Right atrium auricular region (tissue), 2 donors: ENCODE results near the gene LAD1. TPM values are rescaled to one million over a fixed set of nuclear protein-coding genes. Genes with fewer than 3 reads are reported as not detected.

Source experiments
- DNase-seq: peaks from one replicate; pipeline ENCODE4 v3.0.0-alpha.2; 2019; ENCODE audit warnings: low spot score
- H3K27ac ChIP-seq, 2 donors: fragments of 200-600 bp; sonication (generic); 1 replicate in 1 of 2; 2 replicates in 1 of 2; pipeline ENCODE4 v1.5.1; 2016 to 2019
- H3K27me3 ChIP-seq, 2 donors: fragments of 200-600 bp; sonication (generic); one replicate each; pipeline versions ENCODE4 v1.5.1 to v1.6.0; 2017 to 2019
- H3K36me3 ChIP-seq: fragments of 200-600 bp; sonication (generic); one replicate; pipeline ENCODE4 v1.5.1; 2016
- H3K4me1 ChIP-seq, 2 donors: fragments of 200-600 bp; sonication (generic); one replicate each; pipeline versions ENCODE4 v1.5.1 to v1.6.0; 2017 to 2019
- H3K4me3 ChIP-seq, 2 donors: fragments of 200-600 bp; sonication (generic); 1 replicate in 1 of 2; 2 replicates in 1 of 2; pipeline ENCODE4 v1.5.1; 2017 to 2019; ENCODE audit warnings: mild to moderate bottlenecking in 1 of 2, moderate library complexity in 1 of 2
- H3K9me3 ChIP-seq, 2 donors: fragments of 200-600 bp; sonication (generic); one replicate each; pipeline ENCODE4 v1.5.1; 2019
- CTCF ChIP-seq, 2 donors: fragments of 200-600 bp; sonication (generic); IDR thresholded peaks; one replicate each; pipeline ENCODE4 v1.5.1; 2019; ENCODE audit warnings: antibody characterized with exemption in 2 of 2
- total RNA-seq, 2 donors: library from RNA; depleted of rRNA; stranded (reverse); fragments of >200 nt; gene quantifications; one replicate each; pipeline ENCODE4 v1.1.0, GENCODE V29; 2016

LAD1 gene
- total RNA-seq, 2 donors from 2014 or later, result 1.4 to 8.8 TPM

GRCh38 chr1:201397675-201398074, 1.4 kb downstream of the LAD1 start:
- H3K27me3 ChIP-seq, result peaks cover 0 to 7% of the 10 kb centered on the region in 2 donors
- no peak for DNase-seq
- TF ChIP-seq CTCF (IDR thresholded peaks at IDR 0.05), result no peak

GRCh38 chr1:201396861-201397464, 2.2 kb downstream of the LAD1 start:
- Histone ChIP-seq H3K36me3 (no peaks in the 10 kb centered on the region), H3K4me1 (peaks cover 0 to 18% of the 10 kb centered on the region in 2 donors), H3K27ac (no peak overlapping the region), H3K27me3 (peaks cover 0 to 7% of the 10 kb centered on the region in 2 donors), H3K4me3 (no peak overlapping the region), H3K9me3 (no peaks in the 10 kb centered on the region)
- DNase-seq, result no peak
- TF ChIP-seq CTCF (IDR thresholded peaks at IDR 0.05), result no peak

More at GRCh38 chr1:201397675-201398074, 1.4 kb downstream of the LAD1 start:
- H3K4me1 ChIP-seq, result peaks cover 0 to 18% of the 10 kb centered on the region in 2 donors
- no peaks in the 10 kb centered on the region for H3K36me3 ChIP-seq
- H3K4me3 ChIP-seq, result no peak overlapping the region
- H3K9me3 ChIP-seq, result no peaks in the 10 kb centered on the region
- no peak overlapping the region for H3K27ac ChIP-seq

- Histone ChIP-seq H3K36me3 (no peaks in the 10 kb centered on the region), H3K9me3 (no peaks in the 10 kb centered on the region), H3K27ac (no peak overlapping the region), H3K4me3 (no peak overlapping the region), H3K4me1 (peaks cover 0 to 18% of the 10 kb centered on the region in 2 donors), H3K27me3 (peaks cover 0 to 7% of the 10 kb centered on the region in 2 donors)
- no peak for TF ChIP-seq CTCF (IDR thresholded peaks at IDR 0.05)
- no peak for DNase-seq
Measured at GRCh38 chr1:201395936-201396335, 3.2 kb downstream of the LAD1 start.

- no peaks in the 10 kb centered on the region for H3K36me3 ChIP-seq
- H3K27ac ChIP-seq, result no peak overlapping the region
- DNase-seq, result no peak
- no peaks in the 10 kb centered on the region for H3K9me3 ChIP-seq
- peaks cover 0 to 9% of the 10 kb centered on the region in 2 donors for H3K4me1 ChIP-seq
- H3K27me3 ChIP-seq, result peaks cover 0 to 3% of the 10 kb centered on the region in 2 donors
- no peak for TF ChIP-seq CTCF (IDR thresholded peaks at IDR 0.05)
- no peak overlapping the region for H3K4me3 ChIP-seq
Measured at GRCh38 chr1:201394591-201394990, 4.5 kb downstream of the LAD1 start.

GRCh38 chr1:201393076-201393475, 6.0 kb downstream of the LAD1 start:
- no peaks in the 10 kb centered on the region for H3K4me1 ChIP-seq
- no peaks in the 10 kb centered on the region for H3K27me3 ChIP-seq
- no peak overlapping the region for H3K27ac ChIP-seq
- no peak for DNase-seq
- H3K9me3 ChIP-seq, result no peaks in the 10 kb centered on the region
- TF ChIP-seq CTCF (IDR thresholded peaks at IDR 0.05), result no peak
- no peaks in the 10 kb centered on the region for H3K36me3 ChIP-seq
- no peak overlapping the region for H3K4me3 ChIP-seq
